PC-9 (cell line): ENCODE data around the gene BCO2. TPM values are rescaled to one million over a fixed set of nuclear protein-coding genes. Genes with fewer than 3 reads are reported as not detected.

Experiments used
- BruUV-seq: library from RNA; stranded (reverse); fragments of 400-500 nt; replicated peaks from 2 replicates; lab custom pipeline; 2021; lab: Mats Ljungman, UMichigan
- CTCF ChIA-PET: fragments of 300-600 bp; sonication (Branson Sonifier 250); formaldehyde crosslinking; loops from one replicate; lab custom pipeline; 2022; ENCODE audit warnings: antibody characterized with exemption; lab: Charles Lee
- POLR2A ChIA-PET: fragments of 300-600 bp; sonication (Branson Sonifier 250); formaldehyde crosslinking; loops from one replicate; lab custom pipeline; 2022; ENCODE audit warnings: antibody characterized with exemption; ENCODE audit not compliant: unreplicated experiment; lab: Charles Lee
- DNase-seq, 2 experiments: peaks; one replicate each; pipeline versions ENCODE4 v3.0.0 to v3.0.0-alpha.2; 2015 to 2022; ENCODE audit warnings: mixed read lengths in 1 of 2
- H2AFZ ChIP-seq: fragments of 200-600 bp; sonication (generic); 2 replicates; pipeline ENCODE4 v1.8.1; 2017; ENCODE audit warnings: antibody characterized with exemption
- H3F3A ChIP-seq: fragments of 200-600 bp; sonication (generic); 2 replicates; pipeline ENCODE4 v1.8.1; 2017; ENCODE audit warnings: antibody characterized with exemption, mild to moderate bottlenecking, low read depth; ENCODE audit not compliant: insufficient read depth
- H3K27ac ChIP-seq: fragments of 200-600 bp; sonication (generic); 2 replicates; pipeline ENCODE4 v1.6.1; 2016; ENCODE audit warnings: mixed run types
- H3K27me3 ChIP-seq: fragments of 200-600 bp; sonication (generic); 2 replicates; pipeline ENCODE4 v1.6.1; 2016; ENCODE audit warnings: low read depth, mixed run types; ENCODE audit not compliant: insufficient read depth
- H3K36me3 ChIP-seq: fragments of 200-600 bp; sonication (generic); 2 replicates; pipeline ENCODE4 v1.6.1; 2016; ENCODE audit warnings: low read depth, mixed run types
- H3K4me1 ChIP-seq: fragments of 200-600 bp; sonication (generic); replicated peaks from 2 replicates; pipeline ENCODE4 v1.6.1; 2016; ENCODE audit warnings: mixed run types; ENCODE audit not compliant: insufficient read depth
- H3K4me2 ChIP-seq: fragments of 200-600 bp; sonication (generic); 2 replicates; pipeline ENCODE4 v1.6.1; 2017; ENCODE audit warnings: mixed run types
- H3K4me3 ChIP-seq: fragments of 200-600 bp; sonication (generic); 2 replicates; pipeline ENCODE4 v1.6.1; 2016; ENCODE audit warnings: mixed run types
- H3K79me2 ChIP-seq: fragments of 200-600 bp; sonication (generic); 2 replicates; pipeline ENCODE4 v1.6.1; 2017; ENCODE audit warnings: low read depth, mixed run types
- H3K9me2 ChIP-seq: fragments of 200-600 bp; sonication (generic); 2 replicates; pipeline ENCODE4 v1.8.1; 2017; ENCODE audit warnings: mild to moderate bottlenecking; ENCODE audit not compliant: insufficient read depth
- H3K9me3 ChIP-seq: fragments of 200-600 bp; sonication (generic); 2 replicates; pipeline ENCODE4 v1.8.1; 2016; ENCODE audit warnings: low read depth; ENCODE audit not compliant: insufficient read depth
- H4K20me1 ChIP-seq: fragments of 200-600 bp; sonication (generic); 2 replicates; pipeline ENCODE4 v1.8.1; 2017; ENCODE audit not compliant: insufficient read depth
- CTCF ChIP-seq: fragments of 200-600 bp; sonication (generic); conservative IDR thresholded peaks from 2 replicates; pipeline ENCODE4 v1.6.1; 2017; ENCODE audit warnings: mixed run types, antibody characterized with exemption, mild to moderate bottlenecking, moderate library complexity
- EZH2 ChIP-seq: fragments of 200-600 bp; sonication (generic); IDR thresholded peaks from 2 replicates; pipeline ENCODE4 v1.8.0; 2017; ENCODE audit warnings: antibody characterized with exemption, low read depth
- intact Hi-C: fragments of 100-400 bp; cut with micrococcal nuclease; formaldehyde crosslinking; loops from one replicate; pipeline ENCODE4 v1.10.0; 2022; ENCODE audit not compliant: unreplicated experiment
- total RNA-seq: library from RNA; stranded (reverse); gene quantifications from 2 replicates; pipeline ENCODE4 v1.2.3, GENCODE V29; 2021

BCO2 gene
- total RNA-seq, 1 experiment from 2014 or later = 3.0 TPM

- H3K79me2 ChIP-seq = peaks cover 19% of the 10 kb centered on the region
- no peaks in the 10 kb centered on the region for H4K20me1 ChIP-seq
- H3K4me3 ChIP-seq = no peak overlapping the region
- H3K9me3 ChIP-seq = no peaks in the 10 kb centered on the region
- peaks cover 48% of the 10 kb centered on the region for H3F3A ChIP-seq
- peak in 1 of 2 experiments; percentile 99 for DNase-seq
- TF ChIP-seq CTCF = no peak
- TF ChIP-seq EZH2 = no peak
- peaks cover 50% of the 10 kb centered on the region for H3K4me1 ChIP-seq
- H3K4me2 ChIP-seq = peak overlapping the region; percentile 55
- no peaks in the 10 kb centered on the region for H3K27me3 ChIP-seq
- ChIA-PET CTCF (interaction anchor here (0.6 kb wide), 1 partner anchor 55 kb away, joined by 3 read pairs; no protein-coding TSS in a partner anchor), POLR2A (no interaction called here)
- no TSS peak for BruUV-seq
- peaks cover 6% of the 10 kb centered on the region; the same call in 1 of the 2 replicates for H3K36me3 ChIP-seq
- H3K9me2 ChIP-seq = no peaks in the 10 kb centered on the region
- peak overlapping the region; percentile 49; the same call in 1 of the 2 replicates for H2AFZ ChIP-seq
- intact Hi-C loops = loop anchor here (10.0 kb wide), 1 partner anchor 292 kb away; the partner anchor contains the start of genes ALG9, CFAP68 and FDXACB1
- H3K27ac ChIP-seq = peak overlapping the region; percentile 66
Observed at GRCh38 chr11:112166562-112166961, 8.8 kb upstream of the BCO2 start.

- Histone ChIP-seq H3K4me3 (0 out of 2 replicates have a peak within 1 kb of the TSS, but pooled peaks have one; percentile 4), H3K4me1 (peaks cover 44% of the 10 kb centered on the region), H3K27me3 (no peaks in the 10 kb centered on the region), H3K9me3 (no peaks in the 10 kb centered on the region), H3K9me2 (no peaks in the 10 kb centered on the region), H3K79me2 (peaks cover 13% of the 10 kb centered on the region), H3K27ac (peak within 1 kb of the TSS; percentile 66), H3F3A (peaks cover 43% of the 10 kb centered on the region), H4K20me1 (no peaks in the 10 kb centered on the region), H2AFZ (peak within 1 kb of the TSS; percentile 49; the same call in 1 of the 2 replicates), H3K4me2 (peak within 1 kb of the TSS; percentile 55), H3K36me3 (no peaks in the 10 kb centered on the region; the same call in 1 of the 2 replicates)
- TF ChIP-seq EZH2 = no peak
- TF ChIP-seq CTCF = no peak
- BruUV-seq = no TSS peak
- ChIA-PET CTCF (no interaction called here), POLR2A (no interaction called here)
- DNase-seq = no peak
- intact Hi-C loops = loop anchor here (10.0 kb wide), 1 partner anchor 292 kb away; the partner anchor contains the start of genes ALG9, CFAP68 and FDXACB1
Observed at GRCh38 chr11:112167145-112167544, 8.2 kb upstream of the BCO2 start, which contains the start of gene TEX12. Gene TEX12 (plus strand): TSS chr11:112167372. CDS start chr11:112169269, 1,897 bp downstream.

GRCh38 chr11:112172362-112172994, 2.8 kb upstream of the BCO2 start:
- no peak overlapping the region for H3K27ac ChIP-seq

More at GRCh38 chr11:112172362-112172994, 2.8 kb upstream of the BCO2 start:
- H3K9me3 ChIP-seq = no peaks in the 10 kb centered on the region
- no peak overlapping the region for H2AFZ ChIP-seq
- peak in 1 of 2 experiments; percentile 5 for DNase-seq
- no peak overlapping the region for H3K4me2 ChIP-seq
- no TSS peak for BruUV-seq
- no peaks in the 10 kb centered on the region for H3K79me2 ChIP-seq
- TF ChIP-seq EZH2 (no peak), CTCF (no peak)
- H3K27me3 ChIP-seq = no peaks in the 10 kb centered on the region
- intact Hi-C loops = no loop called here
- no peaks in the 10 kb centered on the region for H4K20me1 ChIP-seq
- peaks cover 9% of the 10 kb centered on the region; the same call in 1 of the 2 replicates for H3F3A ChIP-seq
- no peaks in the 10 kb centered on the region for H3K9me2 ChIP-seq
- no peaks in the 10 kb centered on the region for H3K36me3 ChIP-seq
- H3K4me1 ChIP-seq = peaks cover 16% of the 10 kb centered on the region
- CTCF ChIA-PET = no interaction called here
- no peak overlapping the region for H3K4me3 ChIP-seq
- POLR2A ChIA-PET = interaction anchor here (0.6 kb wide), 2 partner anchors 9 to 87 kb away, joined by 3 to 4 read pairs; no protein-coding TSS in a partner anchor
